IMR-90 (cell line): ENCODE results near the gene EXOC6B. TPM values are rescaled to one million over a fixed set of nuclear protein-coding genes. Genes with fewer than 3 reads are reported as not detected.

Experiments
- ATAC-seq: fragments of 200-7000 bp; cut with Tn5 transposase; 2 replicates; pipeline ENCODE4 v1.9.1; 2020; ENCODE audit warnings: low read depth, mild to moderate bottlenecking, moderate library complexity
- BruUV-seq: library from RNA; stranded (reverse); fragments of 400-500 nt; replicated peaks from 2 replicates; lab custom pipeline; 2021; lab: Mats Ljungman, UMichigan
- CTCF ChIA-PET: fragments of 300-600 bp; formaldehyde crosslinking; extraction: SDS; loops from one replicate; lab custom pipeline; 2021; ENCODE audit warnings: antibody characterized with exemption; lab: Yijun Ruan, JAX
- POLR2A ChIA-PET: fragments of 300-600 bp; sonication (Branson Sonifier 250); formaldehyde crosslinking; loops from one replicate; lab custom pipeline; 2022; ENCODE audit warnings: antibody characterized with exemption; ENCODE audit not compliant: unreplicated experiment; lab: Charles Lee
- DNase-seq: peaks from one replicate; pipeline ENCODE4 v3.0.0; 2013
- H2AFZ ChIP-seq: replicated peaks from 2 replicates; pipeline ENCODE3; 2013; ENCODE audit warnings: low read length, mild to moderate bottlenecking; ENCODE audit not compliant: poor library complexity
- H2AK5ac ChIP-seq: 2 replicates; pipeline ENCODE4 v1.6.1; 2013; ENCODE audit warnings: low read depth, low read length, inconsistent platforms
- H2AK9ac ChIP-seq: replicated peaks from 2 replicates; pipeline ENCODE3; 2013; ENCODE audit warnings: mild to moderate bottlenecking, low read depth, low read length, moderate library complexity; ENCODE audit not compliant: poor library complexity
- H2BK120ac ChIP-seq: 2 replicates; pipeline ENCODE4 v1.6.1; 2013; ENCODE audit warnings: low read depth, low read length, inconsistent platforms
- H2BK15ac ChIP-seq: 3 replicates; pipeline ENCODE4 v1.6.1; 2013; ENCODE audit warnings: low read depth, low read length, inconsistent platforms
- H2BK20ac ChIP-seq: 2 replicates; pipeline ENCODE4 v1.6.1; 2013; ENCODE audit warnings: low read depth, mild to moderate bottlenecking, inconsistent platforms, low read length, moderate library complexity
- H2BK5ac ChIP-seq: 2 replicates; pipeline ENCODE4 v1.6.1; 2013; ENCODE audit warnings: mild to moderate bottlenecking, low read depth, low read length, inconsistent platforms; ENCODE audit not compliant: poor library complexity, severe bottlenecking
- H3K14ac ChIP-seq: replicated peaks from 2 replicates; pipeline ENCODE4 v1.6.1; 2013; ENCODE audit warnings: low read depth, low read length, inconsistent platforms
- H3K18ac ChIP-seq: 2 replicates; pipeline ENCODE4 v1.6.1; 2013; ENCODE audit warnings: low read depth, low read length, control low read depth
- H3K23ac ChIP-seq: 2 replicates; pipeline ENCODE4 v1.6.1; 2013; ENCODE audit warnings: low read depth, low read length, inconsistent platforms
- H3K27ac ChIP-seq: 2 replicates; pipeline ENCODE4 v1.5.1; 2013; ENCODE audit warnings: mild to moderate bottlenecking, control low read depth, low read length; ENCODE audit not compliant: insufficient read depth
- H3K27me3 ChIP-seq: 2 replicates; pipeline ENCODE4 v1.6.1; 2013; ENCODE audit warnings: low read length; ENCODE audit not compliant: control insufficient read depth, insufficient read depth
- H3K36me3 ChIP-seq: 2 replicates; pipeline ENCODE4 v1.6.1; 2013; ENCODE audit warnings: low read length, mixed read lengths; ENCODE audit not compliant: control insufficient read depth, insufficient read depth
- H3K4ac ChIP-seq: 2 replicates; pipeline ENCODE4 v1.6.1; 2013; ENCODE audit warnings: low read depth, low read length, inconsistent platforms
- H3K4me1 ChIP-seq: 2 replicates; pipeline ENCODE4 v1.6.1; 2013; ENCODE audit warnings: low read length, mixed read lengths; ENCODE audit not compliant: control insufficient read depth, insufficient read depth
- H3K4me2 ChIP-seq: 2 replicates; pipeline ENCODE4 v1.6.1; 2013; ENCODE audit warnings: low read depth, mild to moderate bottlenecking, control low read depth, low read length, moderate library complexity
- H3K4me3 ChIP-seq: 2 replicates; pipeline ENCODE4 v1.5.1; 2013; ENCODE audit warnings: low read depth, mild to moderate bottlenecking, control low read depth, low read length, moderate library complexity; ENCODE audit not compliant: insufficient read depth
- H3K56ac ChIP-seq: 2 replicates; pipeline ENCODE4 v1.6.1; 2013; ENCODE audit warnings: low read length, inconsistent platforms; ENCODE audit not compliant: insufficient read depth; ENCODE audit errors: extremely low read depth
- H3K79me1 ChIP-seq, 2 experiments: 2 replicates each; pipeline ENCODE4 v1.6.1; 2013; ENCODE audit warnings: low read length in 2 of 2, inconsistent platforms in 1 of 2, low read depth in 1 of 2
- H3K9ac ChIP-seq: 2 replicates; pipeline ENCODE4 v1.6.1; 2013; ENCODE audit warnings: low read depth, low read length, control low read depth
- H3K9me1 ChIP-seq: 2 replicates; pipeline ENCODE4 v1.6.1; 2013; ENCODE audit warnings: low read length, inconsistent platforms; ENCODE audit not compliant: insufficient read depth
- H3K9me3 ChIP-seq: 2 replicates; pipeline ENCODE4 v1.6.1; 2013; ENCODE audit warnings: low read length; ENCODE audit not compliant: control insufficient read depth, insufficient read depth
- H4K20me1 ChIP-seq: 2 replicates; pipeline ENCODE4 v1.6.1; 2013; ENCODE audit warnings: low read length, inconsistent platforms; ENCODE audit not compliant: insufficient read depth
- H4K5ac ChIP-seq: 2 replicates; pipeline ENCODE4 v1.6.1; 2013; ENCODE audit warnings: mild to moderate bottlenecking, low read depth, low read length, control low read depth
- H4K8ac ChIP-seq, 2 experiments: 2 replicates each; pipeline ENCODE4 v1.6.1; 2013; ENCODE audit warnings: low read depth in 2 of 2, low read length in 2 of 2, control low read depth in 1 of 2, inconsistent platforms in 1 of 2
- H4K91ac ChIP-seq: 2 replicates; pipeline ENCODE4 v1.6.1; 2013; ENCODE audit warnings: low read depth, low read length, inconsistent platforms; ENCODE audit not compliant: insufficient read depth
- BHLHE40 ChIP-seq: fragments of 150-350 bp; IDR thresholded peaks from 2 replicates; pipeline ENCODE4 v1.6.1; 2016; ENCODE audit warnings: mild to moderate bottlenecking, low read depth, low read length
- CEBPB ChIP-seq: IDR thresholded peaks from 2 replicates; pipeline ENCODE4 v1.6.1; 2012; ENCODE audit warnings: low read depth, low read length, improper control_type of control experiment
- CHD1 ChIP-seq: IDR thresholded peaks from 2 replicates; pipeline ENCODE4 v1.6.1; 2012; ENCODE audit warnings: low read depth, low read length, improper control_type of control experiment
- CTCF ChIP-seq: conservative IDR thresholded peaks from 2 replicates; pipeline ENCODE4 v1.5.1; 2012; ENCODE audit warnings: mild to moderate bottlenecking, low read depth, low read length, improper control_type of control experiment
- FOS ChIP-seq: fragments of 150-350 bp; IDR thresholded peaks from 2 replicates; pipeline ENCODE4 v1.6.1; 2016; ENCODE audit warnings: low read depth, low read length
- MAFK ChIP-seq: IDR thresholded peaks from 2 replicates; pipeline ENCODE4 v1.6.1; 2012; ENCODE audit warnings: low read depth, low read length, improper control_type of control experiment
- MAZ ChIP-seq: IDR thresholded peaks from 2 replicates; pipeline ENCODE4 v1.6.1; 2012; ENCODE audit warnings: low read depth, mild to moderate bottlenecking, low read length, improper control_type of control experiment, moderate library complexity, borderline replicate concordance
- MXI1 ChIP-seq: IDR thresholded peaks from 2 replicates; pipeline ENCODE4 v1.6.1; 2012; ENCODE audit warnings: low read depth, mild to moderate bottlenecking, low read length, moderate library complexity, borderline replicate concordance
- NFE2L2 ChIP-seq: fragments of 150-350 bp; IDR thresholded peaks from 2 replicates; pipeline ENCODE4 v1.6.1; 2016; ENCODE audit warnings: low read depth, mild to moderate bottlenecking, low read length
- POLR2A ChIP-seq: IDR thresholded peaks from 2 replicates; pipeline ENCODE4 v1.6.1; 2012; ENCODE audit warnings: mild to moderate bottlenecking, low read depth, low read length
- RAD21 ChIP-seq: IDR thresholded peaks from 2 replicates; pipeline ENCODE4 v1.6.1; 2012; ENCODE audit warnings: low read length, improper control_type of control experiment
- RCOR1 ChIP-seq: IDR thresholded peaks from 2 replicates; pipeline ENCODE4 v1.6.1; 2012; ENCODE audit warnings: mild to moderate bottlenecking, low read length, improper control_type of control experiment; ENCODE audit not compliant: insufficient replicate concordance
- RFX5 ChIP-seq: IDR thresholded peaks from 2 replicates; pipeline ENCODE4 v1.8.0; 2012; ENCODE audit warnings: low read depth, mild to moderate bottlenecking, low read length, moderate library complexity
- SMC3 ChIP-seq: fragments of 150-350 bp; IDR thresholded peaks from 2 replicates; pipeline ENCODE4 v1.6.1; 2016; ENCODE audit warnings: low read depth, mild to moderate bottlenecking, antibody characterized with exemption, low read length, moderate library complexity
- WGBS, 2 experiments: methylation state at CpG; one replicate each; pipeline versions ENCODE4 v1.1.5 to v1.1.7; 2013; ENCODE audit warnings: missing lambda C conversion rate in 2 of 2; ENCODE audit not compliant: insufficient read length in 1 of 2; ENCODE audit errors: extremely low coverage in 2 of 2; 5-methylcytosine and 5-hydroxymethylcytosine counted together
- dilution Hi-C: fragments of 300-500 bp; cut with HindIII; formaldehyde crosslinking; loops from one replicate; pipeline ENCODE4 v1.14.3; 2018; ENCODE audit warnings: low sequenced_read_pairs; ENCODE audit not compliant: unreplicated experiment
- in situ Hi-C: fragments of 300-500 bp; cut with MboI; formaldehyde crosslinking; loops from 3 replicates; pipeline ENCODE4 v1.14.3; 2019; ENCODE audit warnings: low sequenced_read_pairs, inconsistent platforms, mixed read lengths
- intact Hi-C: fragments of 100-400 bp; cut with micrococcal nuclease; formaldehyde crosslinking; loops from 2 replicates; pipeline ENCODE4 v1.10.0; 2022
- polyA plus RNA-seq, 3 experiments: library from polyadenylated mRNA; depleted of rRNA; stranded (reverse); fragments of >200 nt; gene quantifications; 2 replicates each; pipeline ENCODE4 v1.2.3, GENCODE V29; 2012; ENCODE audit warnings: low replicate concordance in 1 of 3
- total RNA-seq: library from RNA; depleted of rRNA; stranded (reverse); fragments of >200 nt; gene quantifications from 2 replicates; pipeline ENCODE4 v1.2.3, GENCODE V29; 2012
- TF ChIP-seq, protein P1 (sequence below): fragments of 150-350 bp; IDR thresholded peaks from 2 replicates; pipeline ENCODE4 v1.6.1; 2017; ENCODE audit warnings: mild to moderate bottlenecking, antibody characterized with exemption, low read length, low read depth

Gene EXOC6B
- total and polyA plus RNA-seq, 2 of the 4 experiments (the other 2 are of a cell fraction), result 10.2 to 29.4 TPM

DNA sequence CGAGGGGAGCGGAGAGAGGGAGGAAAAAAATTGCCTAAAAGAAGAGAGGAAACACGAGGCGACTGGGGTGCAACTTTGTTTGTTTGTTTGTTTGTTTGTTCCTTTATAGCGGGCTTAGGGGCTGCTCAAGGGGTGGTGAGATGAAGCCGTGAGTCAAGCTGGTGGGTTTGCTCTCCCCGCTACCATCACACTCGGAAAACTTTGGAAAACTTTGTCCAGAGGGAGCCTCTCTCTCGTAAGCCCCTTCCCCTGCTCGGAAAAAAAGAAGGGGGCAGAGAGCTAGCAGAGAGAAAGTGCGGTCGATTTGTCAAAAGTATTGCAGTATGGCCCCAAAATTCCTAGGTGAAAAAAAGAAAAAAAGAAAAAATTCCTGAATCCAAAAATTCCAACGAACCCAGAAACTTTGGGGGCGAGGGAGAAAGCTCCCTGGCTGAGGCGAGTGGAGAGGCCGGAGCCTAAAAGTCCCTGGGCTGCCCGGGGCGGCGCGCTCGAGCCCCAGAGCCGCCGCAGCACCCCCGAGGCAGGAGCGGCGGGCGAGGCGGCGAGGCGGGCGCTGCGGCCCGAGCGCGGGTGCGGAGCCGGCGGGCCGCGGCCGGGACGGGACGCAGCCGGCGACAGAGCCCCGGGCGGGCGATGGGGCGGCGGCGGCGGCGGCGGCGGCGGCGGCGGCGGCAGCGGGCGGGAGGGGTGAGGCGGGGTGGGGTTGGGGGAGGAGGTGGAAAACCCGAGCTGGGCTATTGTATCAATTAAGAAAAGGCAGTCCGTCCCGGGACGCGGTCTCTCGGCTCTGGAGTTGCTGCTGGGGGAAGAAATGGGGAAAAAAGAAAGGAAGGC, 677.6 kb downstream of the EXOC6B start:
- Histone ChIP-seq H3K56ac (no peak overlapping the region), H2AK5ac (no peak overlapping the region), H3K27me3 (peaks cover 89% of the 10 kb centered on the region), H4K8ac (no peak overlapping the region), H2BK15ac (no peak overlapping the region), H3K9me1 (no peaks in the 10 kb centered on the region), H3K9ac (no peak overlapping the region), H3K4me2 (peak overlapping the region; percentile 97), H4K5ac (no peak overlapping the region), H3K9me3 (peaks cover 9% of the 10 kb centered on the region), H2BK120ac (no peak overlapping the region), H4K20me1 (peaks cover 5% of the 10 kb centered on the region; the same call in 1 of the 2 replicates), H2BK5ac (no peak overlapping the region), H3K23ac (peak overlapping the region; percentile 42; the same call in 1 of the 2 replicates), H3K36me3 (no peaks in the 10 kb centered on the region), H2BK20ac (no peak overlapping the region), H3K4ac (no peak overlapping the region), H4K91ac (no peak overlapping the region), H3K14ac (no peak overlapping the region), H3K4me1 (peaks cover 17% of the 10 kb centered on the region; the same call in 1 of the 2 replicates), H3K27ac (no peak overlapping the region), H3K18ac (no peak overlapping the region), H3K79me1 (no peaks in the 10 kb centered on the region), H3K4me3 (peak overlapping the region; percentile 64), H2AK9ac (no peak overlapping the region), H2AFZ (peak overlapping the region; percentile 59)
- intact Hi-C loops (no loop called here), in situ Hi-C loops (no loop called here), dilution Hi-C loops (no loop called here)
- ATAC-seq (peak; percentile 5), DNase-seq (no peak)
- CTCF ChIA-PET, result interaction anchor here (0.7 kb wide), 1 partner anchor 539 kb away, joined by 3 read pairs; no protein-coding TSS in a partner anchor
- BruUV-seq, result no TSS peak
- POLR2A ChIA-PET, result no interaction called here
- 0% methylated on average over 7 of the region's 68 CpGs; no CpG with 5 or more reads in 1 of the 2 experiments for WGBS, 2 experiments
- no peak for TF ChIP-seq MXI1
- TF ChIP-seq RAD21, result no peak
- TF ChIP-seq, protein P1, sequence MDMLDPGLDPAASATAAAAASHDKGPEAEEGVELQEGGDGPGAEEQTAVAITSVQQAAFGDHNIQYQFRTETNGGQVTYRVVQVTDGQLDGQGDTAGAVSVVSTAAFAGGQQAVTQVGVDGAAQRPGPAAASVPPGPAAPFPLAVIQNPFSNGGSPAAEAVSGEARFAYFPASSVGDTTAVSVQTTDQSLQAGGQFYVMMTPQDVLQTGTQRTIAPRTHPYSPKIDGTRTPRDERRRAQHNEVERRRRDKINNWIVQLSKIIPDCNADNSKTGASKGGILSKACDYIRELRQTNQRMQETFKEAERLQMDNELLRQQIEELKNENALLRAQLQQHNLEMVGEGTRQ, result no peak
- no peak for TF ChIP-seq BHLHE40
- no peak for TF ChIP-seq CTCF
- no peak for TF ChIP-seq RCOR1
- TF ChIP-seq MAFK, result no peak
- no peak for TF ChIP-seq MAZ
- TF ChIP-seq FOS, result no peak
- no peak for TF ChIP-seq POLR2A
- no peak for TF ChIP-seq RFX5
- no peak for TF ChIP-seq SMC3
- TF ChIP-seq CHD1, result no peak
- no peak for TF ChIP-seq NFE2L2
- no peak for TF ChIP-seq CEBPB
